A549 (cell line): ENCODE results near the gene ZSCAN2. TPM values are rescaled to one million over a fixed set of nuclear protein-coding genes. Genes with fewer than 3 reads are reported as not detected.

ENCODE experiments used
- ATAC-seq, 2 experiments: fragments of 200-7000 bp in 1 of 2; fragments of >200 bp in 1 of 2; cut with Nextera tagmentation in 1 of 2; cut with Tn5 transposase in 1 of 2; 3 replicates each; pipeline versions ENCODE4 v1.8.0 to v1.9.1; 2018 to 2020; ENCODE audit warnings: mild to moderate bottlenecking in 1 of 2, moderate library complexity in 1 of 2
- CTCF ChIA-PET: fragments of 300-600 bp; sonication (Branson Sonifier 250); formaldehyde crosslinking; extraction: SDS; loops from one replicate; lab custom pipeline; 2021; ENCODE audit warnings: antibody characterized with exemption, inconsistent platforms; lab: Yijun Ruan, JAX
- POLR2A ChIA-PET: fragments of 350-600 bp; formaldehyde crosslinking; extraction: SDS; loops from one replicate; lab custom pipeline; 2021; ENCODE audit warnings: antibody characterized with exemption, inconsistent platforms; lab: Yijun Ruan, JAX
- DNase-seq, 2 experiments: peaks; one replicate each; pipeline versions ENCODE4 v3.0.0 to v3.0.0-alpha.2; 2011 to 2016; ENCODE audit warnings: low read depth in 1 of 2, low spot score in 1 of 2
- FAIRE-seq: peaks from 2 replicates; lab custom pipeline; 2011; peaks lifted over from hg19 to GRCh38; lab: Jason Lieb, UNC
- H3K27ac ChIP-seq, 2 experiments: fragments of >200 bp; sonication (Bioruptor Twin); formaldehyde crosslinking; 3 replicates each; pipeline ENCODE4 v1.5.1; 2016 to 2017
- H3K4me1 ChIP-seq: fragments of >200 bp; sonication (Bioruptor Twin); formaldehyde crosslinking; 3 replicates; pipeline ENCODE4 v1.6.1; 2016
- H3K4me2 ChIP-seq: fragments of >200 bp; sonication (Bioruptor Twin); formaldehyde crosslinking; 3 replicates; pipeline ENCODE4 v1.6.1; 2016
- H3K4me3 ChIP-seq: fragments of >200 bp; sonication (Bioruptor Twin); formaldehyde crosslinking; 3 replicates; pipeline ENCODE4 v1.5.1; 2016
- H3K9me3 ChIP-seq: fragments of >200 bp; sonication (Bioruptor Twin); formaldehyde crosslinking; 3 replicates; pipeline ENCODE4 v1.6.1; 2016
- CBX8 ChIP-seq: fragments of 200-600 bp; sonication (generic); IDR thresholded peaks from 2 replicates; pipeline ENCODE4 v1.6.1; 2016
- FOSB ChIP-seq: fragments of 250-450 bp; sonication (Bioruptor Pico); IDR thresholded peaks from 2 replicates; pipeline ENCODE4 v1.5.0; 2020; ENCODE audit warnings: mild to moderate bottlenecking, moderate library complexity
- GATA3 ChIP-seq: IDR thresholded peaks from 2 replicates; pipeline ENCODE4 v1.6.1; 2012; ENCODE audit warnings: borderline replicate concordance
- JUN ChIP-seq, 2 experiments: fragments of >200 bp; sonication (Bioruptor Twin); formaldehyde crosslinking; IDR thresholded peaks; 2 replicates in 1 of 2; 3 replicates in 1 of 2; pipeline ENCODE4 v1.6.1; 2016 to 2017
- KDM5A ChIP-seq: fragments of 200-600 bp; sonication (generic); IDR thresholded peaks from 2 replicates; pipeline ENCODE4 v1.6.1; 2016; ENCODE audit warnings: antibody characterized with exemption, mild to moderate bottlenecking
- MAZ ChIP-seq: fragments of 150-350 bp; IDR thresholded peaks from 2 replicates; pipeline ENCODE4 v1.6.1; 2014; ENCODE audit warnings: antibody characterized with exemption, low read depth, low read length, borderline replicate concordance
- POLR2A ChIP-seq: IDR thresholded peaks from 2 replicates; pipeline ENCODE4 v1.6.1; 2012; ENCODE audit warnings: mild to moderate bottlenecking, low read length
- RAD21 ChIP-seq, 2 experiments: fragments of >200 bp in 1 of 2; sonication (Bioruptor Twin) in 1 of 2; formaldehyde crosslinking in 1 of 2; IDR thresholded peaks in 1 of 2; conservative IDR thresholded peaks in 1 of 2; 2 replicates in 1 of 2; 3 replicates in 1 of 2; pipeline ENCODE4 v1.6.1; 2012 to 2018; ENCODE audit warnings: inconsistent platforms in 1 of 2
- ZC3H11A ChIP-seq: fragments of 450-650 bp; IDR thresholded peaks from 2 replicates; pipeline ENCODE4 v1.6.1; 2014; ENCODE audit warnings: antibody characterized with exemption, mild to moderate bottlenecking
- ZNF302 ChIP-seq: fragments of 250-450 bp; sonication (Bioruptor Pico); IDR thresholded peaks from 2 replicates; pipeline ENCODE4 v1.9.0; 2021; ENCODE audit warnings: inconsistent platforms, mild to moderate bottlenecking, moderate library complexity
- WGBS: methylation state at CpG from one replicate; pipeline ENCODE4 v1.1.6; 2017; ENCODE audit errors: missing lambda C conversion rate; 5-methylcytosine and 5-hydroxymethylcytosine counted together
- polyA plus RNA-seq, 4 experiments: library from polyadenylated mRNA; depleted of rRNA in 3 of 4; stranded (reverse); fragments of >200 nt; fragmentation: RNase III in 1 of 4; extraction: RNeasy Plus Mini Kit Qiagen cat#74134 plus additional on column Dnase treatment in 1 of 4; gene quantifications; 2 replicates in 3 of 4; 3 replicates in 1 of 4; pipeline ENCODE4 v1.2.3, GENCODE V29; 2011 to 2017
- TF ChIP-seq, protein P1 (sequence below): fragments of 200-600 bp; sonication (generic); IDR thresholded peaks from 2 replicates; pipeline ENCODE4 v1.6.1; 2016; ENCODE audit warnings: antibody characterized with exemption, mild to moderate bottlenecking, moderate library complexity
- TF ChIP-seq, protein P2 (sequence below): IDR thresholded peaks from 2 replicates; pipeline ENCODE4 v1.6.1; 2012; ENCODE audit warnings: low read depth, borderline replicate concordance
- TF ChIP-seq, protein P3 (sequence below): fragments of >200 bp; sonication (Bioruptor Twin); formaldehyde crosslinking; IDR thresholded peaks from 3 replicates; pipeline ENCODE4 v1.5.1; 2016
- TF ChIP-seq, protein P4 (sequence below): IDR thresholded peaks from 2 replicates; pipeline ENCODE4 v1.6.1; 2012

The ZSCAN2 gene
- polyA plus RNA-seq, 2 of the 4 experiments (the other 2 are of a cell fraction): 16.5 to 17.5 TPM

DNA sequence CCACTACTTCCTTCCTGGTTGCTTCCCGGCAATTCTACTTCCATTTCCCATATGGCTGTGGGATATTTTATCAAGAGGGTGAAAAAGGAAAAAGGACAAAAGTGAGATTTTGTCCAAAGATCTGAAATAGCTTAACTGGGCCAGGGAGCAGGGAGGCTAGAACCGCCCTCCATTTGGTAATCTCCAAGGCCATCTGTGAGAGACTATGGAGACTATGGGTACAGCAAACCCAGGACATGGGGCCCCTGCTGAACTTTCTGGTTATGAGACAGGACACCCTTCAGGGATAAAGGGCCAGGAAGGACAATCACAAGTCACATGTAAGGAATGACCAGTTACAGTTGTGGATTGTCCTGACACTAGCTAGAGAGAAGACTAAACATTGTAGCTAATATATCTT, 24.3 kb downstream of the ZSCAN2 start:
- ChIA-PET POLR2A (interaction anchor here (1.1 kb wide), 1 partner anchor 91 kb away, joined by 3 read pairs; the partner anchor contains the start of gene SEC11A), CTCF (interaction anchor here (0.7 to 2.7 kb wide), 10 partner anchors 13 to 303 kb away, joined by 3 to 14 read pairs (median 4); partner anchors contain the start of genes NMB, WDR73 and ZSCAN2)
- no peaks in the 10 kb centered on the region for H3K4me1 ChIP-seq
- H3K9me3 ChIP-seq: peaks cover 38% of the 10 kb centered on the region
- FAIRE-seq (no peak), ATAC-seq (no peak; a peak in 1 of 6 replicates), DNase-seq (no peak)
- 88% methylated on average over 2 of the region's 2 CpGs for WGBS
- H3K27ac ChIP-seq: no peak overlapping the region
- no peak overlapping the region for H3K4me2 ChIP-seq
- no peak for TF ChIP-seq GATA3
- no peak for TF ChIP-seq ZNF302 (CRISPR knock-in tag)
- TF ChIP-seq, protein P1, sequence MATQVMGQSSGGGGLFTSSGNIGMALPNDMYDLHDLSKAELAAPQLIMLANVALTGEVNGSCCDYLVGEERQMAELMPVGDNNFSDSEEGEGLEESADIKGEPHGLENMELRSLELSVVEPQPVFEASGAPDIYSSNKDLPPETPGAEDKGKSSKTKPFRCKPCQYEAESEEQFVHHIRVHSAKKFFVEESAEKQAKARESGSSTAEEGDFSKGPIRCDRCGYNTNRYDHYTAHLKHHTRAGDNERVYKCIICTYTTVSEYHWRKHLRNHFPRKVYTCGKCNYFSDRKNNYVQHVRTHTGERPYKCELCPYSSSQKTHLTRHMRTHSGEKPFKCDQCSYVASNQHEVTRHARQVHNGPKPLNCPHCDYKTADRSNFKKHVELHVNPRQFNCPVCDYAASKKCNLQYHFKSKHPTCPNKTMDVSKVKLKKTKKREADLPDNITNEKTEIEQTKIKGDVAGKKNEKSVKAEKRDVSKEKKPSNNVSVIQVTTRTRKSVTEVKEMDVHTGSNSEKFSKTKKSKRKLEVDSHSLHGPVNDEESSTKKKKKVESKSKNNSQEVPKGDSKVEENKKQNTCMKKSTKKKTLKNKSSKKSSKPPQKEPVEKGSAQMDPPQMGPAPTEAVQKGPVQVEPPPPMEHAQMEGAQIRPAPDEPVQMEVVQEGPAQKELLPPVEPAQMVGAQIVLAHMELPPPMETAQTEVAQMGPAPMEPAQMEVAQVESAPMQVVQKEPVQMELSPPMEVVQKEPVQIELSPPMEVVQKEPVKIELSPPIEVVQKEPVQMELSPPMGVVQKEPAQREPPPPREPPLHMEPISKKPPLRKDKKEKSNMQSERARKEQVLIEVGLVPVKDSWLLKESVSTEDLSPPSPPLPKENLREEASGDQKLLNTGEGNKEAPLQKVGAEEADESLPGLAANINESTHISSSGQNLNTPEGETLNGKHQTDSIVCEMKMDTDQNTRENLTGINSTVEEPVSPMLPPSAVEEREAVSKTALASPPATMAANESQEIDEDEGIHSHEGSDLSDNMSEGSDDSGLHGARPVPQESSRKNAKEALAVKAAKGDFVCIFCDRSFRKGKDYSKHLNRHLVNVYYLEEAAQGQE: no peak
- TF ChIP-seq, protein P2, sequence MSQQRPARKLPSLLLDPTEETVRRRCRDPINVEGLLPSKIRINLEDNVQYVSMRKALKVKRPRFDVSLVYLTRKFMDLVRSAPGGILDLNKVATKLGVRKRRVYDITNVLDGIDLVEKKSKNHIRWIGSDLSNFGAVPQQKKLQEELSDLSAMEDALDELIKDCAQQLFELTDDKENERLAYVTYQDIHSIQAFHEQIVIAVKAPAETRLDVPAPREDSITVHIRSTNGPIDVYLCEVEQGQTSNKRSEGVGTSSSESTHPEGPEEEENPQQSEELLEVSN: no peak
- no peak for TF ChIP-seq RAD21 (conservative IDR thresholded peaks at IDR 0.05 in 1 of 2, IDR thresholded peaks at IDR 0.05 in 1 of 2)
- TF ChIP-seq, protein P3, sequence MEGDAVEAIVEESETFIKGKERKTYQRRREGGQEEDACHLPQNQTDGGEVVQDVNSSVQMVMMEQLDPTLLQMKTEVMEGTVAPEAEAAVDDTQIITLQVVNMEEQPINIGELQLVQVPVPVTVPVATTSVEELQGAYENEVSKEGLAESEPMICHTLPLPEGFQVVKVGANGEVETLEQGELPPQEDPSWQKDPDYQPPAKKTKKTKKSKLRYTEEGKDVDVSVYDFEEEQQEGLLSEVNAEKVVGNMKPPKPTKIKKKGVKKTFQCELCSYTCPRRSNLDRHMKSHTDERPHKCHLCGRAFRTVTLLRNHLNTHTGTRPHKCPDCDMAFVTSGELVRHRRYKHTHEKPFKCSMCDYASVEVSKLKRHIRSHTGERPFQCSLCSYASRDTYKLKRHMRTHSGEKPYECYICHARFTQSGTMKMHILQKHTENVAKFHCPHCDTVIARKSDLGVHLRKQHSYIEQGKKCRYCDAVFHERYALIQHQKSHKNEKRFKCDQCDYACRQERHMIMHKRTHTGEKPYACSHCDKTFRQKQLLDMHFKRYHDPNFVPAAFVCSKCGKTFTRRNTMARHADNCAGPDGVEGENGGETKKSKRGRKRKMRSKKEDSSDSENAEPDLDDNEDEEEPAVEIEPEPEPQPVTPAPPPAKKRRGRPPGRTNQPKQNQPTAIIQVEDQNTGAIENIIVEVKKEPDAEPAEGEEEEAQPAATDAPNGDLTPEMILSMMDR: no peak
- no peak for TF ChIP-seq KDM5A
- no peak for TF ChIP-seq JUN (IDR thresholded peaks at IDR 0.05)
- TF ChIP-seq ZC3H11A: no peak
- TF ChIP-seq, protein P4, sequence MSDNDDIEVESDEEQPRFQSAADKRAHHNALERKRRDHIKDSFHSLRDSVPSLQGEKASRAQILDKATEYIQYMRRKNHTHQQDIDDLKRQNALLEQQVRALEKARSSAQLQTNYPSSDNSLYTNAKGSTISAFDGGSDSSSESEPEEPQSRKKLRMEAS: no peak
- TF ChIP-seq POLR2A: no peak
- TF ChIP-seq FOSB (CRISPR knock-in tag): no peak
- H3K4me3 ChIP-seq: no peak overlapping the region

DNA sequence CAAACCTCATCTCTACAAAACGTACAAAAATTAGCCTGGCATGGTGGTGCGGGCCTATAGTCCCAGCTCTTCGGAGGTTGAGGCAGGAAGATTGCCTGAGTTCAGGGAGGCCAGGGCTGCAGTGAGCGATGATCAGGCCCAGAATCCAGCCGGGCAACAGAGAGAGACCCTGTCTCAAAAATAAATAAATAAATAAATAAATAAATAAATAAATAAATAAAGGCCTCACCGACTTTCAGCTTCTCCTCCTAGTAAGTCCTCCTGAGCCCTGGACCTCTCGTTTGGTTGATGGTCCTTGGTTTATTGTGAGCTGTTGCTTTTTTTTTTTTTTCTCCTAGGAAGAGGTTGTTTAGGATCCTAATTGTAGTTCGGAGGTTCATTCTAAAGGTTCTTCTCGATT, 28.2 kb downstream of the ZSCAN2 start:
- ChIA-PET CTCF (interaction anchor here (0.7 to 1.7 kb wide), 8 partner anchors 9 to 299 kb away, joined by 3 to 4 read pairs (median 3); no protein-coding TSS in a partner anchor), POLR2A (interaction anchor here (0.6 to 1.4 kb wide), 2 partner anchors 28 to 29 kb away, joined by 5 to 6 read pairs; partner anchors contain the start of gene NMB)
- no peak for DNase-seq
- Histone ChIP-seq H3K4me3 (no peak overlapping the region), H3K4me1 (peaks cover 19% of the 10 kb centered on the region; the same call in 2 of the 3 replicates), H3K27ac (no peak overlapping the region), H3K4me2 (no peak overlapping the region), H3K9me3 (peaks cover 4% of the 10 kb centered on the region; the same call in 2 of the 3 replicates)
- ATAC-seq: no peak
- 92% methylated on average over 9 of the region's 9 CpGs for WGBS
- peak; percentile 95 for TF ChIP-seq ZC3H11A
- TF ChIP-seq MAZ: no peak
- FAIRE-seq: no peak

DNA sequence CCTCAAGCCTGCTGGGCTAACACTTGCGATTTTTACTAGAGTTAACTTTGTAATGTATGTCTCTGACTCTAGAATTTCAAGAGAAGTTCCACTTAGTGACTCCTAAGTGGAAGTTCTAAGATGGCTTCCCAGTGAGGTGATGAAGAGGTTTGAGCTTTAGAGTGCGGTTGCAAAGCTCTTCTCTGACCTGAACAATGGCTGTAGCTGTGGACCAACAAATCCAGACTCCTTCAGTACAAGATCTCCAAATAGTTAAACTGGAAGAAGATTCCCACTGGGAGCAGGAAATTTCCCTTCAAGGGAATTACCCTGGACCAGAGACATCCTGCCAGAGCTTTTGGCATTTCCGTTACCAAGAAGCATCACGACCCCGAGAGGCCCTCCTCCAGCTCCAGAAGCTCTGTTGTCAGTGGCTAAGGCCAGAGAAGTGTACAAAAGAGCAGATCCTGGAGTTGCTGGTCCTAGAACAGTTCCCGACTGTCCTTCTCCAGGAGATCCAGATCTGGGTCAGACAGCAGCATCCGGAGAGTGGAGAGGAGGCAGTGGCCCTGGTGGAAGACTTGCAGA, 31.0 kb downstream of the ZSCAN2 start:
- 70% methylated on average over 7 of the region's 7 CpGs for WGBS
- Histone ChIP-seq H3K27ac (peak overlapping the region; percentile 72 to 89), H3K4me3 (peak overlapping the region; percentile 52), H3K4me1 (peaks cover 24% of the 10 kb centered on the region; the same call in 2 of the 3 replicates), H3K9me3 (no peaks in the 10 kb centered on the region), H3K4me2 (peak overlapping the region; percentile 87)
- no peak for FAIRE-seq
- peak; percentile 3 to 17; a peak in 4 of 6 replicates for ATAC-seq
- CTCF ChIA-PET: interaction anchor here (0.7 to 2.3 kb wide), 14 partner anchors 8 to 416 kb away, joined by 3 to 17 read pairs (median 4); partner anchors contain the start of gene WDR73
- TF ChIP-seq GATA3 (0 out of 2 replicates have a peak, but pooled peaks have one; percentile 3), CBX8 (no peak)
- TF ChIP-seq, all 56 proteins: peak for 1
- POLR2A ChIA-PET: interaction anchor here (0.7 to 2.8 kb wide), 11 partner anchors 10 to 103 kb away, joined by 3 to 16 read pairs (median 5); partner anchors contain the start of genes NMB, WDR73 and ZSCAN2
- no peak for DNase-seq
